Neural progenitor cell (in vitro differentiated cells): ENCODE results near the gene COL4A2.

Source experiments
- EZH2 ChIP-seq: fragments of 200-600 bp; sonication (generic); IDR thresholded peaks from 2 replicates; pipeline ENCODE4 v1.6.1; 2017; ENCODE audit warnings: antibody characterized with exemption, mild to moderate bottlenecking, moderate library complexity
- EZH2phosphoT487 ChIP-seq: fragments of 200-600 bp; sonication (generic); IDR thresholded peaks from 2 replicates; pipeline ENCODE4 v1.6.1; 2017; ENCODE audit warnings: antibody characterized with exemption
- TF ChIP-seq, protein P1 (sequence below): fragments of 200-600 bp; sonication (generic); IDR thresholded peaks from 2 replicates; pipeline ENCODE4 v1.5.1; 2017; ENCODE audit warnings: antibody characterized with exemption, mild to moderate bottlenecking

DNA sequence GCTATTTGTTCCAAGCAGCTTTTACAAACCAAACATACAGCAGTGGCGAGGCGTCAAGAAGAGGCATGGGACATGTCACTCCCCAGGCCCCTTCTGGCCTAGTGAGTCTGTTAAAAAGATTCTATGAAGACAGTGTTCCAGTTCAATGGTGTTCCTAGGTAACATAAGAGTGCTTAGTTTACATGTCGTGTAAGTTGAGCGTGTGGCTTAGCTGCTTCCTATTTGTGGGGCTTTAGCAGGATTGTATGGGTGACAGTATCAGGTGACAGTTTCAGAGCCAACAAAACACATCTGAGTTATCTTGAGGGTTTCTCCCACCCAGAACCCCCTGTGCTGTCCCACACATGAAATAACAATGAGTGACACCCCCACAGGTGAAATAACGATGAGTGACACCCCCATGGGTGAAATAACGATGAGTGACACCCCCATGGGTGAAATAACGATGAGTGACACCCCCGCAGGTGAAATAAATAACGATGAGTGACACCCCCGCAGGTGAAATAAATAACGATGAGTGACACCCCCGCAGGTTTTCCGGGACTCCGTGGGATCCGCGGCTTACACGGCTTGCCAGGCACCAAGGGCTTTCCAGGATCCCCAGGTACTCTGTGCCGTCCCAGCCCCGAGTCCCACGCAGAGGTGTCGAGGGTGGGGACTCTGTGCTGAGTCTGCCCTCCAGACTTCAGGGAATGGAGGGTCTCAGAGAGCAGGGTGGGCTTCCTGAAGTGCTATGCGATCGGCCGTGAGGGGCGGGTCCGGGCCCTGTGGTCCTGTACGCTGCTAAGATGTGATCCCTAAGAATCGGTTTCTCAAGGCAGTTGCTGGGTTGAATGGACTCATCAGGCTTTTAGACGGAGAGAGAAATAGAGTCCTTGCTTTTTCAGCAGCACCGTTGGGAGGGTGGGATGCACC is 185.9 kb downstream of the COL4A2 start:
- TF ChIP-seq, protein P1, sequence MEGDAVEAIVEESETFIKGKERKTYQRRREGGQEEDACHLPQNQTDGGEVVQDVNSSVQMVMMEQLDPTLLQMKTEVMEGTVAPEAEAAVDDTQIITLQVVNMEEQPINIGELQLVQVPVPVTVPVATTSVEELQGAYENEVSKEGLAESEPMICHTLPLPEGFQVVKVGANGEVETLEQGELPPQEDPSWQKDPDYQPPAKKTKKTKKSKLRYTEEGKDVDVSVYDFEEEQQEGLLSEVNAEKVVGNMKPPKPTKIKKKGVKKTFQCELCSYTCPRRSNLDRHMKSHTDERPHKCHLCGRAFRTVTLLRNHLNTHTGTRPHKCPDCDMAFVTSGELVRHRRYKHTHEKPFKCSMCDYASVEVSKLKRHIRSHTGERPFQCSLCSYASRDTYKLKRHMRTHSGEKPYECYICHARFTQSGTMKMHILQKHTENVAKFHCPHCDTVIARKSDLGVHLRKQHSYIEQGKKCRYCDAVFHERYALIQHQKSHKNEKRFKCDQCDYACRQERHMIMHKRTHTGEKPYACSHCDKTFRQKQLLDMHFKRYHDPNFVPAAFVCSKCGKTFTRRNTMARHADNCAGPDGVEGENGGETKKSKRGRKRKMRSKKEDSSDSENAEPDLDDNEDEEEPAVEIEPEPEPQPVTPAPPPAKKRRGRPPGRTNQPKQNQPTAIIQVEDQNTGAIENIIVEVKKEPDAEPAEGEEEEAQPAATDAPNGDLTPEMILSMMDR = no peak
- no peak for TF ChIP-seq EZH2
- TF ChIP-seq EZH2phosphoT487 = no peak
